ENCODE data around the gene PSMD6. TPM values are rescaled to one million over a fixed set of nuclear protein-coding genes. Genes with fewer than 3 reads are reported as not detected.

PSMD6 gene
- total RNA-seq, 1 donor from 2014 or later = 78.6 TPM

DNA sequence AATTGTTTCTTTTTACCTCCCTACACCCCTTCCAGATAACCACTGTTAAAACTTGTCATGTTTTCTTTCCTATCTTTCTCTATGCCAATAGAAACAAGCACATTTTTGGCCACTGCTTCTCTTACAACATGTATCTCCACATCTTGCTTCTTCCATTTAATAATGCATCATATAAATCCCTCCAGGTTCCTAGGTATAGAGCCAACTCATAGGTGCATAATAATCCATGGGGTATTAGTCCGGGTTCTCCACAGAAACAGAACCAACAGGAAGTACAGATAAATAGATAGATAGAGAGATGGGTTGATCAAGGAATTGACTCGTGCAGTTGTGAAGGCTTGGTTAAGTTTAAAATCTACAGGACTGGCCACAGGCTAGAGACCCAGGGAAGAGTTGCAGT is 41.5 kb upstream of the PSMD6 start:
- TF ChIP-seq CTCF (IDR thresholded peaks at IDR 0.05; ENCODE audit: partially characterized antibody, unreplicated experiment) = no peak
- no peak overlapping the region for H3K4me3 Mint-ChIP-seq (ENCODE audit: unreplicated experiment)
- peaks cover 2% of the 10 kb centered on the region for H3K4me1 Mint-ChIP-seq (ENCODE audit: low read depth, unreplicated experiment)
- H3K27ac Mint-ChIP-seq (ENCODE audit: unreplicated experiment) = no peak overlapping the region
- no peak for DNase-seq
- no peaks in the 10 kb centered on the region for H3K36me3 Mint-ChIP-seq (ENCODE audit: unreplicated experiment)
- no peaks in the 10 kb centered on the region for H3K9me3 Mint-ChIP-seq (ENCODE audit: unreplicated experiment)
- H3K27me3 Mint-ChIP-seq (ENCODE audit: unreplicated experiment) = no peaks in the 10 kb centered on the region

GRCh38 chr3:64063983-64064438 is 40.7 kb upstream of the PSMD6 start:
- Mint-ChIP-seq H3K27me3 (ENCODE audit: unreplicated experiment) (no peaks in the 10 kb centered on the region), H3K4me3 (ENCODE audit: unreplicated experiment) (no peak overlapping the region), H3K9me3 (ENCODE audit: unreplicated experiment) (no peaks in the 10 kb centered on the region), H3K27ac (ENCODE audit: unreplicated experiment) (no peak overlapping the region), H3K4me1 (ENCODE audit: low read depth, unreplicated experiment) (peaks cover 2% of the 10 kb centered on the region), H3K36me3 (ENCODE audit: unreplicated experiment) (no peaks in the 10 kb centered on the region)
- no peak for DNase-seq
- TF ChIP-seq CTCF (IDR thresholded peaks at IDR 0.05; ENCODE audit: partially characterized antibody, unreplicated experiment) = no peak

DNA sequence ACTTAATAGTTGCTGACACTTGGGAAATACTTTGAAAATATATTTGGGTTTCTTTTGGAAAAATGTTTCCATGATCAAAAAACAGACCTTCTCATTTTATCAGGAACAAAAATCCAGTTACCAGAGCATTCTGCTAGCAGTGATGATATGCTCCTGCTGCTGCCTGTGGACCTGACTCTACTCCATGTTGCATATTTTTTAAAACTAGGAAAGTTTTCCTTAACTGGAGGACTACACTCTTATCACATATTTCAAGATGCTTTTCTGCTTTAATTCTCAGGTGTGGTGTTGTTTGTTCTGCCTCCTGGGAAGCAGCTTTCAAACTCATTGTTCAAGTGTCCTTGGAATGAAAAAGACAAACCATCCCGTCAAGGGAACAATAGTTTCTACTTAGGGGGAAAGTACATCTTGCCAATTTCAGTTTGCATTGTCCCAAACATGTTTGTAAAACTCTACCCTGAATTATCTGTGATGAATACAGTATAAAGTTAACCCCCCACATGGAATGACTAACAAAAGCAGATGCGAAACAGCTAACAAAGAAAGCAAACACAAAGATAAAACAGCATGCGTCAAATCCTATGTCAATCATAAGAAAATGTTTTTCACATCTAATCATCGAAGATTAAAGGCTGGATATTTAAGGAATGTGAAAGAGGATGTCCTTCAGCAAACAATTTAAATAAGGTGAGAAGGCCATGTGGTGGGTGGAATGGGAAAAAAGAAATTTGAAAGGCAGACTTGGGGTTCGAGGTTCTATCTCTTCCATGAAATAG is 40.1 kb upstream of the PSMD6 start:
- Mint-ChIP-seq H3K4me1 (ENCODE audit: low read depth, unreplicated experiment) (peaks cover 4% of the 10 kb centered on the region), H3K27me3 (ENCODE audit: unreplicated experiment) (no peaks in the 10 kb centered on the region), H3K4me3 (ENCODE audit: unreplicated experiment) (no peak overlapping the region), H3K36me3 (ENCODE audit: unreplicated experiment) (no peaks in the 10 kb centered on the region), H3K9me3 (ENCODE audit: unreplicated experiment) (no peaks in the 10 kb centered on the region), H3K27ac (ENCODE audit: unreplicated experiment) (no peak overlapping the region)
- TF ChIP-seq CTCF (IDR thresholded peaks at IDR 0.05; ENCODE audit: partially characterized antibody, unreplicated experiment) = no peak
- DNase-seq = no peak

DNA sequence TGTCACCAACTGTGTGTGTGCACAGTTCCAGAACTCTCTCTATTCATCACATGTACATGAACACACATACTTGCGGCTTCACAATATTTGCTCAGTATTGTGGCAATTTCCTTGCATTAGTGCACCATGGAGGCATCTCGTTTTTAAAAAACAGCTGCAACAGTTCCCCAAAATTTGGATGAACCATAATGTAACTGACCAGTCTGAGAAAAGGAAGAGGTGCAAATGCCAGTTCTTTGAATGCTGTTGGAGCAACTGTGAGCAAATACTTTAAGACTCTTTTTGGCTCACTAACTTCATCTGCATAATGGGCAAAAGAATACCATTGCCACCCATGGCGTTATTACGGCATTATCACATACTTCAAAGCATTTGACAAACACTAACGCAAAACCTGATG is 38.3 kb upstream of the PSMD6 start:
- Mint-ChIP-seq H3K27me3 (ENCODE audit: unreplicated experiment) (no peaks in the 10 kb centered on the region), H3K9me3 (ENCODE audit: unreplicated experiment) (no peaks in the 10 kb centered on the region), H3K4me3 (ENCODE audit: unreplicated experiment) (no peak overlapping the region), H3K36me3 (ENCODE audit: unreplicated experiment) (no peaks in the 10 kb centered on the region), H3K27ac (ENCODE audit: unreplicated experiment) (no peak overlapping the region), H3K4me1 (ENCODE audit: low read depth, unreplicated experiment) (peaks cover 6% of the 10 kb centered on the region)
- no peak for DNase-seq
- no peak for TF ChIP-seq CTCF (IDR thresholded peaks at IDR 0.05; ENCODE audit: partially characterized antibody, unreplicated experiment)

DNA sequence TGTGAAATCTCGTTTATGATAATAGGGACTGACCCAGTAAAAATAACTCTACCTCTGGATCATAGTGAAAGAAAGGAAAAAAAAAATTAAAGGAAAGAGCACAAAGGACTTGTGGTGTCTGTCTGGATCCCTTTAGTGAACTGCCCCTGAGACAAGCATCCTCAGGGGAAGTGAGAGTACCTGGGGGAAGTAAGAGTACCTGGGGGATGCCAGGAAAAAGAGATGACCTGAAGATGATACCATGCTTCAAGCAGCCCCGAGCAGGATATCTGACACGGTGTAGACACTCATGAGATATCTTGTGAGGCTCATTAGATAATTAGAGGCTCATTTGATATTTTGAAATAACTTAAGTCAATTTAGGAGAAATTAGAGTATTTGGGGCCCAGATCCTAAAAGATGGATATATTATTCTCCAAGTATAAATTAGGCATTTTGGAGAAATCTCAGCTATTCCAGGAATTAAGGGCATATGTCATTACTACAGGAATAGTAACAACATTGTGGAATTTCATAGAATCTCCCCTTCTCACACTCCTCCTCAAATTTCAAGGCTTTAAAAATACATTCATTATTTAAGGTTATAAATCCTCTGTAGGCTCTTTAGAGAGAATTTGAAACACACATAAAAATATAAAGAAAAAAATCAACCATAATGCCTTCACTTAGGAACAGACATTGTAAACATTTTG is 36.3 kb upstream of the PSMD6 start:
- Mint-ChIP-seq H3K9me3 (ENCODE audit: unreplicated experiment) (no peaks in the 10 kb centered on the region), H3K4me1 (ENCODE audit: low read depth, unreplicated experiment) (peaks cover 6% of the 10 kb centered on the region), H3K27ac (ENCODE audit: unreplicated experiment) (no peak overlapping the region), H3K4me3 (ENCODE audit: unreplicated experiment) (no peak overlapping the region), H3K36me3 (ENCODE audit: unreplicated experiment) (no peaks in the 10 kb centered on the region), H3K27me3 (ENCODE audit: unreplicated experiment) (no peaks in the 10 kb centered on the region)
- DNase-seq = no peak
- TF ChIP-seq CTCF (IDR thresholded peaks at IDR 0.05; ENCODE audit: partially characterized antibody, unreplicated experiment) = no peak
